SU-DHL-6 (cell line): ENCODE results near the gene OVCH1.

ENCODE experiments used
- H2AFZ ChIP-seq: fragments of 200-600 bp; sonication (generic); 2 replicates; pipeline ENCODE4 v1.6.1; 2014; ENCODE audit warnings: low read depth, mild to moderate bottlenecking, moderate library complexity, mixed read lengths, antibody characterized with exemption, low read length; ENCODE audit not compliant: severe bottlenecking
- H3F3A ChIP-seq: fragments of 200-600 bp; shearing (Covaris generic); 2 replicates; pipeline ENCODE4 v1.6.0; 2016; ENCODE audit warnings: antibody characterized with exemption, mild to moderate bottlenecking; ENCODE audit not compliant: insufficient read depth
- H3K27ac ChIP-seq: fragments of 200-600 bp; sonication (generic); 2 replicates; pipeline ENCODE4 v1.5.1; 2016; ENCODE audit warnings: low read depth, mild to moderate bottlenecking, low read length, moderate library complexity, mixed read lengths
- H3K27me3 ChIP-seq: fragments of 200-600 bp; sonication (generic), shearing (Covaris generic); 2 replicates; pipeline ENCODE4 v1.6.0; 2014; ENCODE audit warnings: mild to moderate bottlenecking, low read length
- H3K36me3 ChIP-seq: fragments of 200-600 bp; sonication (generic); 2 replicates; pipeline ENCODE4 v1.6.1; 2014; ENCODE audit warnings: mild to moderate bottlenecking, low read length, mixed read lengths
- H3K4me2 ChIP-seq: fragments of 300-600, 200-600 bp; shearing (Covaris generic), sonication (generic); 2 replicates; pipeline ENCODE4 v1.6.0; 2014; ENCODE audit warnings: low read length, low read depth, mild to moderate bottlenecking; ENCODE audit not compliant: poor library complexity, severe bottlenecking
- H3K4me3 ChIP-seq: fragments of 200-600 bp; sonication (generic); 2 replicates; pipeline ENCODE4 v1.5.1; 2014; ENCODE audit warnings: antibody characterized with exemption, low read length, mild to moderate bottlenecking, mixed read lengths; ENCODE audit not compliant: insufficient read depth, poor library complexity, severe bottlenecking
- H3K79me2 ChIP-seq: fragments of 200-600 bp; sonication (generic); 2 replicates; pipeline ENCODE4 v1.6.1; 2014; ENCODE audit warnings: mild to moderate bottlenecking, low read length, moderate library complexity; ENCODE audit not compliant: insufficient read depth
- H3K9ac ChIP-seq: fragments of 200-600 bp; sonication (generic); 2 replicates; pipeline ENCODE4 v1.7.0; 2014; ENCODE audit warnings: mild to moderate bottlenecking, low read length
- H3K9me2 ChIP-seq: fragments of 200-600 bp; sonication (generic); replicated peaks from 2 replicates; pipeline ENCODE4 v1.6.1; 2014; ENCODE audit warnings: low read length; ENCODE audit not compliant: insufficient read depth
- H3K9me3 ChIP-seq: fragments of 200-600 bp; sonication (generic); 2 replicates; pipeline ENCODE4 v1.6.1; 2014; ENCODE audit warnings: low read length, mixed read lengths; ENCODE audit not compliant: insufficient read depth
- H4K20me1 ChIP-seq: fragments of 200-600 bp; sonication (generic); 2 replicates; pipeline ENCODE4 v1.6.1; 2014; ENCODE audit warnings: low read depth, mild to moderate bottlenecking, antibody characterized with exemption, low read length, moderate library complexity, mixed read lengths
- CTCF ChIP-seq: fragments of 200-600 bp; sonication (generic); IDR thresholded peaks from one replicate; pipeline ENCODE4 v1.5.1; 2017; ENCODE audit warnings: antibody characterized with exemption, mild to moderate bottlenecking, low read length, moderate library complexity; ENCODE audit not compliant: insufficient read depth, poor library complexity, severe bottlenecking
- EZH2phosphoT487 ChIP-seq: fragments of 200-600 bp; sonication (generic), shearing (Covaris generic); conservative IDR thresholded peaks from 2 replicates; pipeline ENCODE4 v1.6.1; 2018; ENCODE audit warnings: mild to moderate bottlenecking, antibody characterized with exemption, low read length, moderate library complexity, mixed read lengths

Gene OVCH1

GRCh38 chr12:29447285-29447975 lies 50.1 kb downstream of the OVCH1 start:
- peaks cover 49% of the 10 kb centered on the region for H3K79me2 ChIP-seq
- H3K27ac ChIP-seq = no peak overlapping the region
- no peaks in the 10 kb centered on the region for H3K27me3 ChIP-seq
- TF ChIP-seq EZH2phosphoT487 (no peak), CTCF (no peak)
- H3K9me2 ChIP-seq = no peaks in the 10 kb centered on the region
- H2AFZ ChIP-seq = no peak overlapping the region
- no peaks in the 10 kb centered on the region for H4K20me1 ChIP-seq
- 0 out of 2 replicates have a peak, but pooled peaks cover 6% of the 10 kb centered on the region for H3F3A ChIP-seq
- no peak overlapping the region for H3K4me3 ChIP-seq
- no peaks in the 10 kb centered on the region for H3K9me3 ChIP-seq
- H3K36me3 ChIP-seq = 0 out of 2 replicates have a peak, but pooled peaks cover 9% of the 10 kb centered on the region
- no peak overlapping the region for H3K4me2 ChIP-seq
- H3K9ac ChIP-seq = no peak overlapping the region

- H3K4me2 ChIP-seq = no peak overlapping the region
- H3K4me3 ChIP-seq = no peak overlapping the region
- H3K79me2 ChIP-seq = peaks cover 61% of the 10 kb centered on the region
- H3K36me3 ChIP-seq = peaks cover 37% of the 10 kb centered on the region
- no peaks in the 10 kb centered on the region for H3K9me2 ChIP-seq
- H2AFZ ChIP-seq = no peak overlapping the region
- 0 out of 2 replicates have a peak, but pooled peaks cover under 1% of the 10 kb centered on the region for H3F3A ChIP-seq
- no peaks in the 10 kb centered on the region for H3K27me3 ChIP-seq
- no peak overlapping the region for H3K9ac ChIP-seq
- no peak overlapping the region for H3K27ac ChIP-seq
- H4K20me1 ChIP-seq = no peaks in the 10 kb centered on the region
- peaks cover 13% of the 10 kb centered on the region; the same call in 1 of the 2 replicates for H3K9me3 ChIP-seq
- TF ChIP-seq EZH2phosphoT487 (no peak), CTCF (no peak)
Observed at GRCh38 chr12:29439506-29439905, 58.0 kb downstream of the OVCH1 start.

- 0 out of 2 replicates have a peak, but pooled peaks cover 6% of the 10 kb centered on the region for H3F3A ChIP-seq
- H4K20me1 ChIP-seq = 0 out of 2 replicates have a peak, but pooled peaks cover 3% of the 10 kb centered on the region
- no peak overlapping the region for H3K4me2 ChIP-seq
- H3K4me3 ChIP-seq = no peak overlapping the region
- no peaks in the 10 kb centered on the region for H3K9me2 ChIP-seq
- H2AFZ ChIP-seq = no peak overlapping the region
- H3K27ac ChIP-seq = no peak overlapping the region
- H3K79me2 ChIP-seq = peaks cover 63% of the 10 kb centered on the region
- no peak overlapping the region for H3K9ac ChIP-seq
- peaks cover 38% of the 10 kb centered on the region for H3K36me3 ChIP-seq
- no peaks in the 10 kb centered on the region for H3K27me3 ChIP-seq
- peaks cover 13% of the 10 kb centered on the region; the same call in 1 of the 2 replicates for H3K9me3 ChIP-seq
- TF ChIP-seq EZH2phosphoT487 = no peak
- TF ChIP-seq CTCF = no peak
Observed at GRCh38 chr12:29438752-29439408, 58.6 kb downstream of the OVCH1 start.
